Neural cell (in vitro differentiated cells): ENCODE results near the gene TUBE1. TPM values are rescaled to one million over a fixed set of nuclear protein-coding genes. Genes with fewer than 3 reads are reported as not detected.

Experiments used
- polyA plus RNA-seq: library from polyadenylated mRNA; depleted of rRNA; stranded (reverse); fragments of >200 nt; gene quantifications from 2 replicates; pipeline ENCODE4 v1.2.3, GENCODE V29; 2014

The TUBE1 gene
- polyA plus RNA-seq, 1 donor from 2014 or later, result 180 TPM

Other genes with a start within 250 kb of the TUBE1 start
- gene FYN, start 214.0 kb downstream of the TUBE1 start, polyA plus RNA-seq, result 277 and 306 TPM in 2 replicates
- not detected in 2 replicates for gene CCN6, start 33.4 kb downstream of the TUBE1 start, polyA plus RNA-seq
- 140 and 142 TPM in 2 replicates for gene FAM229B, start 109 bp upstream of the TUBE1 start, polyA plus RNA-seq
- gene LAMA4, start 167.1 kb upstream of the TUBE1 start, polyA plus RNA-seq, result 0.69 TPM in 1 of 2 replicates, not detected in the other